HG02623 (cell line): ENCODE data around the gene DUSP8.
"Not testable (repeated sequence)": the region's sequence is repeated elsewhere in the genome, so short reads cannot be mapped to it uniquely, and the experiment has no call there.

Source experiments
- ATAC-seq: cut with Tn5 transposase; IDR thresholded peaks from one replicate; pipeline ENCODE4 v1.9.1; 2021; ENCODE audit warnings: moderate library complexity; ENCODE audit not compliant: unreplicated experiment

The DUSP8 gene

DNA sequence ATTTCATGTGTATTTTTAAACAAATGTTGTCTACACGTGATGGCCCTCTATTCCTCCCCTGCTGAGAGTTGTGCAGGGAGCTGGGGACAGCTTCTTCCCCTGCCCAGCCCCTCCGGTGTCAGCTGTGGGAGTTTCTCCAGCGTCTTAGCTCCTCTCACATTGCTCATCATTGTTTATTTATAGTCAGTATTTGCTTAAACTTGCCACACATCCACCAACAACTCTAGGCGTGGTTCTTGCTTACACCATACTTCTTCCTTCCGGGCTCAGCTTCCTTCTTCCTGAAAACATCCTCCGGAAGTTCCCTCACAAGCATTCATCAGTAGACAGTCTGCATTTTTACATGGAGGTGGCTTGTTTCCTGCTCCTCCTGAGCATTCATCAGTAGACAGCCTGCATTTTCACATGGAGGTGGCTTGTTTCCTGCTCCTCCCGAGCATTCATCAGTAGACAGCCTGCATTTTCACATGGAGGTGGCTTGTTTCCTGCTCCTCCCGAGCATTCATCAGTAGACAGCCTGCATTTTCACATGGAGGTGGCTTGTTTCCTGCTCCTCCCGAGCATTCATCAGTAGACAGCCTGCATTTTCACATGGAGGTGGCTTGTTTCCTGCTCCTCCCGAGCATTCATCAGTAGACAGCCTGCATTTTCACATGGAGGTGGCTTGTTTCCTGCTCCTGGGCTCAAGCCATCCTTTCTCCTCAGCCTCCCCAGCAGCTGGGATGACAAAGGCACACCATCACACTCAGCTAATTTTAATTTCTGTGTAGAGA, 17.3 kb upstream of the DUSP8 start:
- not testable (repeated sequence) for ATAC-seq

DNA sequence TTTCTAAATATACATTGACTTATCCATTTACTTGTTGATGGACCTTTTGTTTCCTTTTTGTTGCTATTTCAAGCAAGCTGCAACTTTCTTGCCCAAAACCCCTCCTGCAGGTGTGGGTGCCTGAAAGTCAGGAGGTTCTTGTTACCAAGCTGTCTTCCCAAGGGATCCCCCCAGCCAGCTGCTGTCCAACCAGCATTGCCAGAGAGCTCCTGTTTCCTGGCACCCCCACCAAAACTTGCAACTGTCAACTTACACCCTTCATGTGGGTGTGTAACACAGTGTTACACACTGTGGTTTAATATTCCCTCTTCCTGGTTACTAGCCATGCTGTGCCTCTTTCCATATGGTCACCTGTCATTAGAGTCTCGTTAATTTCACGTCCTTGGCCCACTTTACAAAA, 14.6 kb upstream of the DUSP8 start:
- ATAC-seq = no peak

DNA sequence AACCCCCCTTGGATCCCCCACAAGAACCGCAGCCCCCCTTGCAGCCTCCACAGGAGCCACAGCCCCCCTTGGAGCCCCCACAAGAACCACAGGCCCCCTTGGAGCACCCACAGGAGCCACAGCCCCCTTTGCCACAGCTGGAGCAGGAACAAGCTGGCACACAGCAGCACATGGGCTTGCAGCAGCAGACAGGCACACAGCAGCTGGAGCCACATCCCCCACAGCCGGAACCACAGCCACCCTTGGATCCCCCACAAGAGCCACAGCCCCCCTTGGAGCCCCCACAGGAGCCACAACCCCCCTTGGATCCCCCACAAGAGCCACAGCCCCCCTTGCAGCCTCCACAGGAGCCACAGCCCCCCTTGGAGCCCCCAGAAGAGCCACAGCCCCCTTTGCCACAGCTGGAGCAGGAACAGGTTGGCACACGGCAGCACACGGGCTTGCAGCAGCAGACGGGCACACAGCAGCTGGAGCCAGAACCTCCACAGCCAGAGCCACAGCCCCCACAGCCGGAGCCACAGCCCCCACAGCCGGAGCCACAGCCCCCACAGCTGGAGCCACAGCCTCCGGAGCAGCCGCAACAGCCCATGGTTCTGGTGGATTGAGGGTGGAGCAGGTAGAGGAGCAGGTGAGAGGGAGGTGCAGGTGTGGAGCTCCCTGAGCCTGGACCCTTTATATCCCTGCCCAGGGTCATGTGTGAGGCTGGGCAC, 12.7 kb upstream of the DUSP8 start, which contains the start of gene KRTAP5-1:
KRTAP5-1 (minus strand) TSS at position 623 of the 710 bp plus-strand sequence; CDS start at position 589, 34 bp downstream.
- ATAC-seq = not testable (repeated sequence)

- not testable (repeated sequence) for ATAC-seq
Observed at GRCh38 chr11:1582909-1583308, 10.8 kb upstream of the DUSP8 start.

- ATAC-seq = no peak
Observed at GRCh38 chr11:1581976-1582375, 9.9 kb upstream of the DUSP8 start.

GRCh38 chr11:1576825-1577224, 4.8 kb upstream of the DUSP8 start:
- no peak for ATAC-seq

DNA sequence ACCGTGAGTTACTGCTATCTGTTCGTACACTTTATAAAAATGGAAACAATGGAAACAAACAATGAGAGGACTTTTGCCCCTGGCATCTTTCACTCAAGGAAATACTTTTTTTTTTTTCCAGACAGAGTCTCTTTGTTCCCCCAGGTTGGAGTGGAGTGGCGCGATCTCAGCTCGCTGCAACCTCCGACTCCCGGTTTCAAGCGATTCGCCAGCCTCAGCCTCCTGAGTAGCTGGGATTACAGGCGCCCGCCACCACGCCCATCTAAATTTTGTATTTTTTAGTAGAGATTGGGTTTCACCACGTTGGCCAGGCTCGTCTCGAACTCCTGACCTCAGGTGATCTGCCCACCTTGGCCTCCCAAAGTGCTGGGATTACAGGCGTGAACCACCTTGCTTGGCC, 3.7 kb upstream of the DUSP8 start:
- ATAC-seq = not testable (repeated sequence)

- no peak for ATAC-seq
Observed at GRCh38 chr11:1574933-1575242, 2.8 kb upstream of the DUSP8 start.

DNA sequence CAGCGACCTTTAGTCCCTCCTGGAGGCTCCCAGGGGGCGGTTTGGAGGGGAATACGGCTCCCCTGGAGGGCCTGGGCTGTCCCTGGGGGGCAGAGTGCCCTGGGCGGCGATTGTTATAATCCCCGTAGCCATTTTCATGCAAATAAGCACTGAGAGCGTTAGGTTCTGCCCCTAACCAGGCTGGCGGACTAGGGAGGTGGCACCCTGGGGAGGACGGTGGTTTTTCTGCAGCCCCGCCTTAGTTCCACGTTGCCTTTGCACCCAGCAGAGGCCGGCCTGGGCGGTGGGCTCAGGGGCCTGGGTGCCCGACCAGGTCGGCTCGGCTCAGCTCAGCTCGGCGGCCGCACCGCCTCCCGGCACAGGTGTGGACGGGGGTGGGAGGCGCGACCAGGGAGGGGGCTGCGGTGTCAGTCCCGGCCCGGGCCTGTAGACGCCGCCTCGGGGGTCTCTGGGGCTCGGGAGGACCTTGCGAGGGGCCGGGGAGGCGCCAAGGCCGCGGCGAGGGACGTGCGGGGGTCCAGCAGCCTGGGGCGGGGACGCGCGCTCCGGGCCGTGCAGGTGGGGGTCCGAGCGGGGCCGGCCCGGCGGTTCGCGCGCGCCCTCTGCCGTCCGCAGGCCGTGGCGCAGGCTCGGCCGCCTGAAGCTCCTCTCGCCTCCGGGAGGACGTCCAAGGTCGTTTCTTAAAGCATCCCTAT, 2.3 kb upstream of the DUSP8 start:
- no peak for ATAC-seq

GRCh38 chr11:1573903-1574237, 1.8 kb upstream of the DUSP8 start:
- ATAC-seq = no peak

- no peak for ATAC-seq
Observed at GRCh38 chr11:1573077-1573902, 1.2 kb upstream of the DUSP8 start.

- ATAC-seq = no peak
Observed at GRCh38 chr11:1571760-1572196, 293 bp downstream of the DUSP8 start.

DNA sequence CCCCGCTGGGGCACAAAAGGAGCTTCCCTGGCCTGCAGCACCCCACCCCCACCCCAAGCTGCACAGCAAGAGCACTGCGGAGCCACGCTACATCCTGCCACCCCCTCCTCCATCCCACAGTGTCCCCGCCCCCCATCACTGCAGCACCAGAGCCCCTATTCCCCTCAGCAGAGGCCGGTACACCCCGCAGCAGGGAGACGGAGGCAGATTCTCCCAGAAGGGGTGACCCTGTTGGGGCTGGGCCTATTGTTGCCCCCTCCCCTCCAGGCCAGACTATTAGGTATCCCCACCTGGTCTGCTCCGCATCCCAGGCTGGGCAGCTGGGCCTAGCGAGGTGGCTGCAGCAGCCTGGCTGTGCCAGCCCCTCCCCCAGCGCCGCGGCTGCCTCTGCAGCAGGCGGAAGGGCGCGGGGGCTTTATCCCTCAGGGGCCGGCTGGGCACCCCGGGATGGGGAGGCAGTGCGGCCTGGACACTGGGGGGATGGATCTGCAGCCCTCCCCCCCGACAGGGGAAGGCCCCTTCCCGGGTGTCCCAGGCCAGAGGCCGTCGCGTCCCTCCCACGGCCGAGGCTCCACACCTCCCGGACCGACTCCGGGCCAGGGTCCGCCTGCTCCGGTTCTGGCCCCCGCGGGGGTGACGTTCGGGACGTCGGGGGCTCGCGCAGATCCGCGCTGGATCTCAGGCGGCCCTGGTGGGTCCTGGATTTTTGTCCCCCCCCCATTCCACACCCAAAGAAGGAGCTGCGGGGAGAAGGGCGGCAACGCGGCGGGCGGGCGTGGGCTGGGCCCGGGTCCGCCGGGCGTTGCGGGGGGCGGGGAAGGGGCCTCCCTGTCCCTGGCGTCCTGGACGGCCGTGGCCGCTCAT, 943 bp downstream of the DUSP8 start:
- ATAC-seq = no peak

DNA sequence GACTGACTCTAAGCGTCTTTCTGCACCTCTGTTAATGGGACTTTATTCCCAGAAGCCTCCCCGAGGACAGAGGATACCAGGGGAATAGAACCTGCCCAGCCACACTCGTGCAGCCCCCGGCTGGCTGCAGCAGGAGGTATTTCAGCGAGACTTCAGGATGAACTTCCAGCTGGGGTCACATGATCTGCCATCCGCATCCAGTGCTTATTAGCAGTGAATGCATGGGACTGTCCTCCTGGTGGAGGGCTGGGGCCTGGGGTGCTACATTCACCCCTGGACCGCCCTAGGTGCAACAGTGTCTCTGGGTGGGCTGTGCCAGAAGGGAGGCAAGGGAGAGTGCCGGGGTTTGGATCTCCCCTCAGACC, 1.6 kb downstream of the DUSP8 start:
- ATAC-seq = no peak

DNA sequence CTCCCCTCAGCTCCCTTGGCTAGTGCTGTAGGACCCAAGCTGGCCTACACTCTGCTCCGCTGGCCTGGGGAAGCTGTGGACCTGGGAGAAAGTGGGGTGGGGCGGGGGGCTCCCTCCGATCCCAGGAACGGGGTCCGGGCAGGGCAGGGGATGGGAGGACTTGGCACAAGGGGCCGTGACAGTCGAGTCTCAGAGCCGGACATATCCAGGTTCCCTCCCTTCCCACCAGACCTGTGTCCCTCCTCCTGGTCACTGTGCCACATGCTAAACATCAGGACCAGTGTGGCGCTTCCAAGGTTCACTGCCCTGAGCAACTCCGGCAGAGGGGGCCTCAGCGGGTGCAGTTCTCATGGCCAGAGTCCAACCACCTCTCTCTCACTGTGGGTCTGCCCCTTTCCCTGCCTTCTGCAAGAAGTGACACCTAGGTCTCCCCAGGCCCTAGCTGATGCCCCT, 2.0 kb downstream of the DUSP8 start:
- ATAC-seq = no peak

GRCh38 chr11:1569251-1569780, 2.8 kb downstream of the DUSP8 start:
- no peak for ATAC-seq

DNA sequence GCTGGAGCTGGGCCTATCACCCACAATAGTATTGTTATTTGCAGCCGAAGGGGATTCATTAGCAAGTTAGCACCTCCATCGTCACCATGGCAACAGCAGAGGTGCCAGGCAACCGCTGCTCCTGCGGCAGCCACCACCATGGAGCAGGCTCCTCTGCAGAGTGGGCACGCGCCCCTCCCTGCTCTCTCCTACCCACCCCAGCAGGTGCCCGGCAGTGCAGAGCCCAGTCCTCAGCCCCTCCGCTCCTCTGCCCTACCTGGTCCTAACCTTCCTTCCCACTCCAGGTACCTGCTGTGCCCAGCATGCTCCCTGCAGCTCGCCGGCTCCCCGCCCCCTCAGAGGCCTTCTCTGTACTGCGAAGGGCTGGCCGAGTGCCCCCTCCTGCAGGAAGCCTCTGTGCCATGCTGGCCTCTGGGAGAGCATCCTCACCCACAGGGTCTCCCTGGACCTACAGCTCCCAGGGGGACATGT, 3.6 kb downstream of the DUSP8 start:
- no peak for ATAC-seq

DNA sequence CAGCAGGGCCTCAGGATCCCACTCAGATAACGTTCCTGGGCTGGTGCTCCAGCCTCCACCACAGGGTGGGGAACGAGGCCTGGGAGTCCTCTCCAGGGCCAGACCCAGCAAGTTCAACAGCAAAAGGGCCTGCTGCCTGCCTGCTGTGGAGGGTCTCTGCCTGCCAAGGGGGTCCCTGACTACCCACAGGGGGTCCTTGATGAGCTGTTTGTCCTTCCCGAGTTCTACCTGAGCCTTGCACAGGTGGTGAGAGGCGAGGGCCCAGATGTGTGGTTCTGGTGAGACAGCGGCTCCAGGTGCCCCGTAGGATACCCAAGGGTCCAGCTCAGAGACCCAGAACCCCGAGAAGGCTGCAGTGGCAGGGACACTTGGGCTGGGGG, 4.4 kb downstream of the DUSP8 start:
- no peak for ATAC-seq

- no peak for ATAC-seq
Observed at GRCh38 chr11:1567052-1567720, 4.9 kb downstream of the DUSP8 start.
